Measurements from ENCODE around the gene SCN3B. TPM values are rescaled to one million over a fixed set of nuclear protein-coding genes. Genes with fewer than 3 reads are reported as not detected.
A peak's percentile ranks its signal among the peaks of the same experiment; 100 is the strongest.

Gene SCN3B
- total RNA-seq, 1 experiment from 2014 or later, result 0.77 TPM

- no peak overlapping the region for H2BK12ac ChIP-seq (ENCODE audit: insufficient read length, low read depth, low read length)
- H3K9ac ChIP-seq (ENCODE audit: extremely low read depth, insufficient read length, low read length), result no peak overlapping the region
- no peaks in the 10 kb centered on the region for H3K9me3 Mint-ChIP-seq
- no peaks in the 10 kb centered on the region for H3K4me1 ChIP-seq (ENCODE audit: insufficient read depth, low read length)
- H3T11ph ChIP-seq (ENCODE audit: low read length), result no peak overlapping the region
- no peaks in the 10 kb centered on the region for H3K27me3 ChIP-seq (ENCODE audit: insufficient read depth, low read length)
- H3K27me3 Mint-ChIP-seq (ENCODE audit: low read depth), result peaks cover 6% of the 10 kb centered on the region; the same call in 1 of the 2 replicates
- no peak overlapping the region for H3K14ac ChIP-seq (ENCODE audit: insufficient read depth, low read length)
- H2BK5ac ChIP-seq (ENCODE audit: insufficient read length, low read length), result no peak overlapping the region
- no peak overlapping the region for H4K8ac ChIP-seq (replicated peaks; ENCODE audit: insufficient read length, low read depth, low read length)
- H4K91ac ChIP-seq (ENCODE audit: insufficient read length, low read depth, low read length), result no peak overlapping the region
- H2BK20ac ChIP-seq (ENCODE audit: low read depth, low read length, poor library complexity, severe bottlenecking), result no peak overlapping the region
- H4K20me1 ChIP-seq (ENCODE audit: control insufficient read depth, insufficient read depth, insufficient read length), result no peaks in the 10 kb centered on the region
- H3K79me1 ChIP-seq (ENCODE audit: insufficient read depth, low read depth, low read length, poor library complexity, severe bottlenecking), result no peaks in the 10 kb centered on the region
- no peak overlapping the region for H2AFZ ChIP-seq (ENCODE audit: low read length)
- TF ChIP-seq CTCF (conservative IDR thresholded peaks at IDR 0.05), result no peak
- no peak overlapping the region for H3K4me3 Mint-ChIP-seq
- no peak overlapping the region for H2BK120ac ChIP-seq (ENCODE audit: low read depth, low read length, poor library complexity, severe bottlenecking)
- H3K18ac ChIP-seq (ENCODE audit: insufficient read length, low read depth, low read length), result no peak overlapping the region
- H3K9me3 ChIP-seq (ENCODE audit: control insufficient read depth, low read depth, low read length), result no peaks in the 10 kb centered on the region
- H3K56ac ChIP-seq (ENCODE audit: insufficient read length, low read depth, low read length), result no peak overlapping the region
- DNase-seq, result no peak
- H4K5ac ChIP-seq (ENCODE audit: insufficient read length, low read depth, low read length), result no peak overlapping the region
- no peaks in the 10 kb centered on the region for H3K23me2 ChIP-seq (ENCODE audit: insufficient read length, low read depth, low read length, poor library complexity, severe bottlenecking)
- no peaks in the 10 kb centered on the region for H3K4me1 Mint-ChIP-seq
- no peak overlapping the region for H3K23ac ChIP-seq (ENCODE audit: insufficient read length, low read depth, low read length)
- no peak overlapping the region for H3K4me2 ChIP-seq (ENCODE audit: insufficient read depth, insufficient read length, low read length)
- H3K36me3 Mint-ChIP-seq (ENCODE audit: insufficient read depth in 1 of 3, low read depth in 3 of 3), result no peaks in the 10 kb centered on the region
- H3K27ac ChIP-seq (ENCODE audit: insufficient read length, low read depth, low read length), result no peak overlapping the region
- H2AK5ac ChIP-seq (ENCODE audit: insufficient read length, low read length), result no peak overlapping the region
- no CpG with 5 or more reads among the region's 3 CpGs for WGBS (ENCODE audit: extremely low coverage, insufficient read length, low lambda C conversion rate)
- peak overlapping the region in 2 of 3 experiments; percentile 39 to 46; a peak in 1 of 7 replicates for H3K27ac Mint-ChIP-seq
- H3K4ac ChIP-seq (ENCODE audit: low read depth, low read length), result no peak overlapping the region
- no peak overlapping the region for H2BK15ac ChIP-seq (ENCODE audit: low read depth, low read length)
- no peaks in the 10 kb centered on the region for H3K79me2 ChIP-seq (ENCODE audit: insufficient read depth, low read length)
These were observed 46.3 kb upstream of the SCN3B start for GRCh38 chr11:123700772-123701171.

Data from H9 (cell line).